K562 (cell line): ENCODE data around the gene CCDC136. TPM values are rescaled to one million over a fixed set of nuclear protein-coding genes. Genes with fewer than 3 reads are reported as not detected.

ENCODE experiments used
- CC2D1A ChIP-seq: fragments of 450-650 bp; IDR thresholded peaks from 2 replicates; pipeline ENCODE4 v1.6.1; 2017; ENCODE audit warnings: mild to moderate bottlenecking
- CHD1 ChIP-seq: fragments of 200-600 bp; sonication (generic); IDR thresholded peaks from one replicate; pipeline ENCODE4 v1.6.1; 2012; ENCODE audit warnings: mild to moderate bottlenecking, moderate library complexity, low read length, inconsistent platforms
- DIDO1 ChIP-seq: fragments of 450-650 bp; IDR thresholded peaks from 2 replicates; pipeline ENCODE4 v1.6.1; 2016; ENCODE audit warnings: low read depth, missing biosample characterization, missing genetic modification characterization
- ELF4 ChIP-seq: fragments of 450-650 bp; formaldehyde crosslinking; IDR thresholded peaks from 2 replicates; pipeline ENCODE4 v1.4.0; 2022; ENCODE audit warnings: missing genetic modification characterization
- GABPB1 ChIP-seq: sonication (generic); formaldehyde crosslinking; IDR thresholded peaks from 2 replicates; pipeline ENCODE4 v1.8.0; 2022; ENCODE audit warnings: mild to moderate bottlenecking, missing genetic modification reagents
- GATAD2A ChIP-seq: fragments of 450-650 bp; IDR thresholded peaks from 2 replicates; pipeline ENCODE4 v1.6.1; 2017
- KHSRP ChIP-seq: fragments of 450-650 bp; IDR thresholded peaks from 2 replicates; pipeline ENCODE4 v1.6.1; 2017
- PPARD ChIP-seq: fragments of 250-450 bp; sonication (Bioruptor Pico); IDR thresholded peaks from 2 replicates; pipeline ENCODE4 v1.8.0; 2022; ENCODE audit warnings: inconsistent platforms, mild to moderate bottlenecking, moderate library complexity
- RB1 ChIP-seq: fragments of 450-650 bp; IDR thresholded peaks from 2 replicates; pipeline ENCODE4 v1.6.1; 2017; ENCODE audit warnings: low read depth, mild to moderate bottlenecking
- SMAD2 ChIP-seq: fragments of 150-350 bp; IDR thresholded peaks from 2 replicates; pipeline ENCODE4 v1.6.1; 2014; ENCODE audit warnings: low read depth, mild to moderate bottlenecking, low read length
- SREBF2 ChIP-seq: sonication (generic); formaldehyde crosslinking; IDR thresholded peaks from 2 replicates; pipeline ENCODE4 v1.4.0; 2020; ENCODE audit warnings: mild to moderate bottlenecking, missing genetic modification reagents
- STAT5B ChIP-seq: fragments of 250-450 bp; sonication (Bioruptor Pico); IDR thresholded peaks from 2 replicates; pipeline ENCODE4 v1.8.0; 2021; ENCODE audit warnings: mild to moderate bottlenecking, inconsistent platforms
- TAF7 ChIP-seq: fragments of 450-650 bp; IDR thresholded peaks from 2 replicates; pipeline ENCODE4 v1.6.1; 2016; ENCODE audit warnings: missing genetic modification characterization, missing compliant biosample characterization
- YBX1 ChIP-seq: fragments of 450-650 bp; IDR thresholded peaks from 2 replicates; pipeline ENCODE4 v1.7.1; 2016; ENCODE audit warnings: mild to moderate bottlenecking
- ZNF121 ChIP-seq: sonication (generic); formaldehyde crosslinking; conservative IDR thresholded peaks from 2 replicates; pipeline ENCODE4 v1.8.0; 2022; ENCODE audit warnings: missing genetic modification reagents
- ZNF143 ChIP-seq: sonication (generic); formaldehyde crosslinking; IDR thresholded peaks from 2 replicates; pipeline ENCODE4 v1.9.0; 2022; ENCODE audit warnings: mild to moderate bottlenecking, missing genetic modification reagents
- ZNF175 ChIP-seq: fragments of 200-800 bp; sonication (Bioruptor generic); IDR thresholded peaks from 2 replicates; pipeline ENCODE4 v1.6.1; 2016; ENCODE audit warnings: low read depth, mild to moderate bottlenecking, missing genetic modification characterization, missing compliant biosample characterization
- ZNF644 ChIP-seq: fragments of 200-800 bp; sonication (Bioruptor generic); IDR thresholded peaks from 2 replicates; pipeline ENCODE4 v1.6.1; 2016; ENCODE audit warnings: low read depth, missing genetic modification characterization, missing compliant biosample characterization
- polyA plus RNA-seq, 8 experiments: library from polyadenylated mRNA; depleted of rRNA in 4 of 8; stranded (reverse) in 5 of 8; unstranded in 3 of 8; fragments of >200 nt; fragmentation: Nextera tagmentation in 2 of 8; fragmentation: Illumina TruSeq in 1 of 8; extraction: Ambion mirVana in 2 of 8; extraction: Trizol in 1 of 8; gene quantifications; 2 replicates each; pipeline versions ENCODE4 v1.2.1 to v1.2.3, GENCODE V29; 2011 to 2014; ENCODE audit warnings: inconsistent platforms in 1 of 8, missing spikeins in 1 of 8
- total RNA-seq, 7 experiments: library from RNA; depleted of rRNA in 6 of 7; stranded (reverse); fragments of >200 nt in 6 of 7; fragmentation: Illumina TruSeq in 2 of 7; extraction: Trizol in 2 of 7; gene quantifications; 2 replicates each; pipeline versions ENCODE4 v1.2.1 to v1.2.3, GENCODE V29; 2011 to 2021; ENCODE audit warnings: low replicate concordance in 1 of 7
- TF ChIP-seq, protein P1 (sequence below): sonication (generic); formaldehyde crosslinking; IDR thresholded peaks from 2 replicates; pipeline ENCODE4 v1.8.1; 2023; ENCODE audit warnings: missing genetic modification reagents, mild to moderate bottlenecking, borderline replicate concordance
- TF ChIP-seq, protein P2 (sequence below): sonication (generic); formaldehyde crosslinking; IDR thresholded peaks from 2 replicates; pipeline ENCODE4 v1.9.0; 2022; ENCODE audit warnings: mild to moderate bottlenecking, missing genetic modification reagents
- TF ChIP-seq, protein P3 (sequence below): fragments of 250-450 bp; sonication (Bioruptor Pico); IDR thresholded peaks from 2 replicates; pipeline ENCODE4 v1.8.0; 2022; ENCODE audit warnings: moderate library complexity, mild to moderate bottlenecking, inconsistent platforms
- TF ChIP-seq, protein P4 (sequence below): fragments of 200-800 bp; sonication (Bioruptor generic); IDR thresholded peaks from 2 replicates; pipeline ENCODE4 v1.6.1; 2017; ENCODE audit warnings: missing genetic modification characterization, missing compliant biosample characterization

CCDC136 gene
- total and polyA plus RNA-seq, 9 of the 15 experiments (the other 6 are each of a cell fraction or from before 2014, with no cell fraction given) = 2.4 to 40.8 (median 26.5) TPM

DNA sequence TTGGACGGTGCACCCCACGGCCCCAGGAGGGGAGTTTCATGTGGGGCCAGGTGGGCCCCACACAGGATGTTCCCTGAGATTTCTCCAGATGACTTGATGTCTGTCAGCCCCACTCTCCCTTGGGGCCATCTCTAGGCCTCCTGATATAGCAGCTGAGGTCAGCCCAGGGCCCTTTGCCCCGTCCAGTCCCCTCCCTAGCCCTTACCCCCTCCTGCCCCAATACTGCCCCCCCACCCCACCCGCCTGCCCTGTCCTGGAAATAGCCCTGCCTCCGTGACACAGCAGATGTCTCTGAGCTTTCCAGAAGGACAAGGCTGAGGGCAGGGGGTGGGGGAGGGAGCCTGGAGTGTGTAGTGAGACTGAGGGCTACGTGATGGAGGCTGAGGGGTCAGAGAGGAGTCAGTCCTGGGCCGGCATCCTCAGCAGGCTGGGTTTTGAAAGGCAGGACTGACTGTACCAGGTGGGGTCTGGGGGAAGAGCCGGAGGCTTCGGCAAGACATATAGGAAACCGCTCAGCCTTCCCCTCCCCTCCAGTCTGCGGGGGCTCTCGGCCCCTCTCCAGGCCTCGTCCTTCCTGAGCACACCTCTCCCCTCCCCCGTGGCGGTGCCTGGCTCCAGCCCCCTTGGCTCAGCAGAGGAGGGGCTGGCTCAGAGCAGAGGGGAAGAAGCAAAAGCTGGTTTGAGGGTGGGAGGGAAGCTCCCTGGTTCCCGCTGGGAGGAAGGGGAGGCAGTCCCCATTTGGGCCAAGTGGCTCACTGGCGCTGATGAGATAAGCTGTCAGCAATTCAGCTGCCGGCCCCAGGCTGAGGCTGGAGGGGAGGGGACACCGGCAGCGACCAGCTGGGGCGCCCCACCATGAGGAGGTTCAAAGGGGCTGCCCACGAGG lies 40.5 kb downstream of the CCDC136 start (continued):
- TF ChIP-seq, protein P1, sequence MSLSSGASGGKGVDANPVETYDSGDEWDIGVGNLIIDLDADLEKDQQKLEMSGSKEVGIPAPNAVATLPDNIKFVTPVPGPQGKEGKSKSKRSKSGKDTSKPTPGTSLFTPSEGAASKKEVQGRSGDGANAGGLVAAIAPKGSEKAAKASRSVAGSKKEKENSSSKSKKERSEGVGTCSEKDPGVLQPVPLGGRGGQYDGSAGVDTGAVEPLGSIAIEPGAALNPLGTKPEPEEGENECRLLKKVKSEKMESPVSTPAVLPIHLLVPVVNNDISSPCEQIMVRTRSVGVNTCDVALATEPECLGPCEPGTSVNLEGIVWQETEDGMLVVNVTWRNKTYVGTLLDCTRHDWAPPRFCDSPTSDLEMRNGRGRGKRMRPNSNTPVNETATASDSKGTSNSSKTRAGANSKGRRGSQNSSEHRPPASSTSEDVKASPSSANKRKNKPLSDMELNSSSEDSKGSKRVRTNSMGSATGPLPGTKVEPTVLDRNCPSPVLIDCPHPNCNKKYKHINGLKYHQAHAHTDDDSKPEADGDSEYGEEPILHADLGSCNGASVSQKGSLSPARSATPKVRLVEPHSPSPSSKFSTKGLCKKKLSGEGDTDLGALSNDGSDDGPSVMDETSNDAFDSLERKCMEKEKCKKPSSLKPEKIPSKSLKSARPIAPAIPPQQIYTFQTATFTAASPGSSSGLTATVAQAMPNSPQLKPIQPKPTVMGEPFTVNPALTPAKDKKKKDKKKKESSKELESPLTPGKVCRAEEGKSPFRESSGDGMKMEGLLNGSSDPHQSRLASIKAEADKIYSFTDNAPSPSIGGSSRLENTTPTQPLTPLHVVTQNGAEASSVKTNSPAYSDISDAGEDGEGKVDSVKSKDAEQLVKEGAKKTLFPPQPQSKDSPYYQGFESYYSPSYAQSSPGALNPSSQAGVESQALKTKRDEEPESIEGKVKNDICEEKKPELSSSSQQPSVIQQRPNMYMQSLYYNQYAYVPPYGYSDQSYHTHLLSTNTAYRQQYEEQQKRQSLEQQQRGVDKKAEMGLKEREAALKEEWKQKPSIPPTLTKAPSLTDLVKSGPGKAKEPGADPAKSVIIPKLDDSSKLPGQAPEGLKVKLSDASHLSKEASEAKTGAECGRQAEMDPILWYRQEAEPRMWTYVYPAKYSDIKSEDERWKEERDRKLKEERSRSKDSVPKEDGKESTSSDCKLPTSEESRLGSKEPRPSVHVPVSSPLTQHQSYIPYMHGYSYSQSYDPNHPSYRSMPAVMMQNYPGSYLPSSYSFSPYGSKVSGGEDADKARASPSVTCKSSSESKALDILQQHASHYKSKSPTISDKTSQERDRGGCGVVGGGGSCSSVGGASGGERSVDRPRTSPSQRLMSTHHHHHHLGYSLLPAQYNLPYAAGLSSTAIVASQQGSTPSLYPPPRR = no peak
- TF ChIP-seq ELF4 = no peak
- no peak for TF ChIP-seq DIDO1
- peak; percentile 75; the same call in 1 of the 2 replicates for TF ChIP-seq SREBF2 (CRISPR knock-in tag)
- TF ChIP-seq CHD1 = peak; percentile 24
- TF ChIP-seq RB1 = peak; percentile 5; the same call in 1 of the 2 replicates
- 0 out of 2 replicates have a peak, but pooled peaks have one; percentile 44 for TF ChIP-seq TAF7 (tag)
- no peak; the same call in 1 of the 2 replicates for TF ChIP-seq GABPB1 (CRISPR knock-in tag)
- no peak for TF ChIP-seq ZNF644 (tag)
- no peak for TF ChIP-seq KHSRP
- TF ChIP-seq ZNF121 (CRISPR knock-in tag) = no peak
- TF ChIP-seq, protein P2, sequence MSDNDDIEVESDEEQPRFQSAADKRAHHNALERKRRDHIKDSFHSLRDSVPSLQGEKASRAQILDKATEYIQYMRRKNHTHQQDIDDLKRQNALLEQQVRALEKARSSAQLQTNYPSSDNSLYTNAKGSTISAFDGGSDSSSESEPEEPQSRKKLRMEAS (CRISPR knock-in tag) = no peak; the same call in 1 of the 2 replicates
- TF ChIP-seq, protein P3, sequence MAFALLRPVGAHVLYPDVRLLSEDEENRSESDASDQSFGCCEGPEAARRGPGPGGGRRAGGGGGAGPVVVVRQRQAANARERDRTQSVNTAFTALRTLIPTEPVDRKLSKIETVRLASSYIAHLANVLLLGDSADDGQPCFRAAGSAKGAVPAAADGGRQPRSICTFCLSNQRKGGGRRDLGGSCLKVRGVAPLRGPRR (CRISPR knock-in tag) = no peak
- no peak for TF ChIP-seq PPARD (CRISPR knock-in tag)
- no peak for TF ChIP-seq YBX1
- TF ChIP-seq ZNF143 (CRISPR knock-in tag) = no peak
- no peak for TF ChIP-seq SMAD2
- TF ChIP-seq GATAD2A = peak; percentile 18
- TF ChIP-seq, protein P4, sequence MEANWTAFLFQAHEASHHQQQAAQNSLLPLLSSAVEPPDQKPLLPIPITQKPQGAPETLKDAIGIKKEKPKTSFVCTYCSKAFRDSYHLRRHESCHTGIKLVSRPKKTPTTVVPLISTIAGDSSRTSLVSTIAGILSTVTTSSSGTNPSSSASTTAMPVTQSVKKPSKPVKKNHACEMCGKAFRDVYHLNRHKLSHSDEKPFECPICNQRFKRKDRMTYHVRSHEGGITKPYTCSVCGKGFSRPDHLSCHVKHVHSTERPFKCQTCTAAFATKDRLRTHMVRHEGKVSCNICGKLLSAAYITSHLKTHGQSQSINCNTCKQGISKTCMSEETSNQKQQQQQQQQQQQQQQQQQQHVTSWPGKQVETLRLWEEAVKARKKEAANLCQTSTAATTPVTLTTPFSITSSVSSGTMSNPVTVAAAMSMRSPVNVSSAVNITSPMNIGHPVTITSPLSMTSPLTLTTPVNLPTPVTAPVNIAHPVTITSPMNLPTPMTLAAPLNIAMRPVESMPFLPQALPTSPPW = peak; percentile 94
- TF ChIP-seq ZNF175 = peak; percentile 52; the same call in 1 of the 2 replicates
- no peak for TF ChIP-seq STAT5B (CRISPR knock-in tag)
- no peak; the same call in 1 of the 2 replicates for TF ChIP-seq CC2D1A
